Measurements from ENCODE around the gene DUSP9.
"Not testable (repeated sequence)": the region's sequence is repeated elsewhere in the genome, so short reads cannot be mapped to it uniquely, and the experiment has no call there.

DUSP9 gene

GRCh38 chrX:153646620-153647373, at the start of gene DUSP9:
Gene DUSP9 (plus strand): TSS chrX:153647203. CDS start chrX:153647954, 751 bp downstream.
- no peak for DNase-seq

GRCh38 chrX:153598541-153599191, 48.3 kb upstream of the DUSP9 start, which contains the start of gene CCNQ:
Gene CCNQ (minus strand): TSS chrX:153599139. CDS start chrX:153599073, 66 bp downstream.
- DNase-seq, result peak; percentile 27

- DNase-seq, result peak; percentile 85
Measured at GRCh38 chrX:153599192-153600031, 47.6 kb upstream of the DUSP9 start.

- no peak for DNase-seq
Measured at GRCh38 chrX:153600032-153600373, 47.0 kb upstream of the DUSP9 start.

GRCh38 chrX:153600921-153601320, 46.1 kb upstream of the DUSP9 start:
- DNase-seq, result no peak

GRCh38 chrX:153601511-153602110, 45.4 kb upstream of the DUSP9 start:
- DNase-seq, result no peak

- no peak for DNase-seq
Measured at GRCh38 chrX:153602601-153603000, 44.4 kb upstream of the DUSP9 start.

GRCh38 chrX:153603131-153603656, 43.8 kb upstream of the DUSP9 start:
- no peak for DNase-seq

GRCh38 chrX:153604666-153605380, 42.2 kb upstream of the DUSP9 start:
- DNase-seq, result not testable (repeated sequence)

GRCh38 chrX:153606503-153606902, 40.5 kb upstream of the DUSP9 start:
- DNase-seq, result no peak

- no peak for DNase-seq
Measured at GRCh38 chrX:153608376-153608775, 38.6 kb upstream of the DUSP9 start.

- DNase-seq, result no peak
Measured at GRCh38 chrX:153608806-153609205, 38.2 kb upstream of the DUSP9 start.

- DNase-seq, result peak; percentile 82
Measured at GRCh38 chrX:153609917-153610835, 36.8 kb upstream of the DUSP9 start.

GRCh38 chrX:153610836-153611213, 36.2 kb upstream of the DUSP9 start:
- DNase-seq, result no peak

GRCh38 chrX:153611298-153612095, 35.5 kb upstream of the DUSP9 start:
- DNase-seq, result no peak

- DNase-seq, result no peak
Measured at GRCh38 chrX:153612413-153612812, 34.6 kb upstream of the DUSP9 start.

- DNase-seq, result no peak
Measured at GRCh38 chrX:153614818-153615217, 32.2 kb upstream of the DUSP9 start.

- DNase-seq, result no peak
Measured at GRCh38 chrX:153620576-153620975, 26.4 kb upstream of the DUSP9 start.

GRCh38 chrX:153621949-153622598, 24.9 kb upstream of the DUSP9 start:
- no peak for DNase-seq
